ENCODE data around the gene TPPP2.

TPPP2 gene

DNA sequence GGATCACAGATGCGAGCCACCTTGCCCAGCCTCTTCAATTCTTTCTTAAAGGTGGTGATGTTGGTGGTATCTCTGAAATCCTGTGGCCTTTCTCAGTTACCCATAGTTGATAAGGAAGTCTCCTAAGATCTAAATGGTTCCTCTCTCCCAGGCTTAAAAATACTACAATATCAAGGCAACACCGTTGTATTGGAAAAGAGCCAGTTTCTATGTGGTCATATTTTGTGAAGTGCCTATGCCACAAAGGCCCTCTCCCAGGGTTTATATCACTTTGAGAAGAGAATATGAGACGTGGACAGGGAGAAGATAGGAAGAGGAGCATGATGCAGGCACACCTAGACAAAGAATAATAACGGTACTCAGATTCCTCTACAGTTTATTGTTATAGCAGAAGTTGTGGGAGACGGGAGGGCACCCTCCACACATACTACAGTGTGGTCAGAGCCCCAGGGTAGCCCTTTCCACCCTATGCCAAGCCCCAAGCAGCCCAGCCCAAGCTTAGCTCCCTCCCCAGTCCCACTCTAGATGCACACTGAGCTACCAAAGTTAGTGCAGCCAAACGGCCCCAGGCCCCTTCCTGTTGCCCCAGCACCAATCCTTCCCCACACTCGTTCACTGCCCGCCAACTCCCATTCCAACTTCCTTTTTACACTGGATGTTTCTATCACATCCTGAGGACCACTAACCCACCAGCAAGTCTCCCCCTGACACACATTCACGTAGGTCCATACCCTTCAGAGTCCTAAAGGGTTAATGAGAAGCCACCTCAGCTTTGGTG lies 13.4 kb upstream of the TPPP2 start:
- Histone ChIP-seq H3K9ac (ENCODE audit: low read depth, low read length, poor library complexity, severe bottlenecking) (no peak overlapping the region), H3K4me3 (ENCODE audit: low read length, poor library complexity, severe bottlenecking) (no peak overlapping the region)

DNA sequence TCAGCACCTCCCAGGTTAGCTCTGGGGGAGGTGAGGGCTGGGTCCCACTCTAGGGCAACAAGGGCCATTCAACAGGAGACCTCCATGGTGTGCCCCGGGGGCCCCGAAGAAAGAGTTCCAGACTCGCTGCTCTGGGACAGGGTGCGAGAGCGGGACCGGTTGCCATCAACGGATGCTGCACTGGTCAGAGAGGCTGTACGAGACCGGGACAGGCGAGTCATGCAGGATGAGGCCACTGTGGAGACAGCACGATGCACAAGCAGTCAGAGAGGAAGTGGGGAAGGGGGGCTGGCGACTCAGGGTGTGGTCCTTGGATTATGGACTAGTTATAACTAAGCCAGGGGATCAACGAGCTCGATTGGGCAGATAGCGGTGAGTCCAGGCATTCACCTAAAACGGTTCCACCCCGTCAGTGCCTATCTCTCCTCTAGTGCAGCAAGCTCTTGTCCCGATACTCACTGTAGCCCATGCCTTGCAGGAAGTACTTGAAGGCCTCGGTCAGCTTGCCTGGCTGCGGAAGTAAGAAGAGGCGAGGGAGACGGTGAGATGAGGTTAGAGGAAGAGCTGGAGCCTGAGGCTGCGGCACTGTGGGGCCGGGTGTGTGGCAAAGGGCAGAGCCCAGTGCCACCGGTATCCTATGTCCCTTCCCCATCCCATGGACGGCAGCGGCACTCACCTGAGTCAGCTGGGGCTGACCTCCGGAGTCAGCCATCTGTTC lies 12.3 kb upstream of the TPPP2 start:
- H3K4me1 ChIP-seq (ENCODE audit: insufficient read depth, low read length, poor library complexity, severe bottlenecking), result no peaks in the 10 kb centered on the region
- no peak overlapping the region for H3K4me2 ChIP-seq (ENCODE audit: low read depth, low read length, poor library complexity, severe bottlenecking)
- TF ChIP-seq CTCF (conservative IDR thresholded peaks at IDR 0.05; ENCODE audit: low read length) (no peak), EZH2phosphoT487 (IDR thresholded peaks at IDR 0.05; ENCODE audit: borderline replicate concordance) (no peak)
- no peak overlapping the region for H2AFZ ChIP-seq (ENCODE audit: low read length)
- no peaks in the 10 kb centered on the region for H4K20me1 ChIP-seq (ENCODE audit: insufficient read depth, low read length, poor library complexity, severe bottlenecking)
- H3F3A ChIP-seq (ENCODE audit: low read depth), result no peaks in the 10 kb centered on the region
- H3K36me3 ChIP-seq (ENCODE audit: insufficient read depth, low read length), result no peaks in the 10 kb centered on the region
- H3K9me2 ChIP-seq (replicated peaks; ENCODE audit: low read depth, low read length), result no peaks in the 10 kb centered on the region
- no peaks in the 10 kb centered on the region for H3K9me3 ChIP-seq (ENCODE audit: insufficient read depth, low read depth, low read length)
- H3K4me3 ChIP-seq (ENCODE audit: low read length, poor library complexity, severe bottlenecking), result no peak overlapping the region
- H3K9ac ChIP-seq (ENCODE audit: low read depth, low read length, poor library complexity, severe bottlenecking), result no peak overlapping the region
- no peaks in the 10 kb centered on the region for H3K79me2 ChIP-seq (ENCODE audit: insufficient read depth, low read length)
- H3K27me3 ChIP-seq (ENCODE audit: insufficient read depth, low read length, poor library complexity, severe bottlenecking), result no peaks in the 10 kb centered on the region

More for the DNA sequence above, 13.4 kb upstream of the TPPP2 start:
- H3F3A ChIP-seq (ENCODE audit: low read depth), result no peaks in the 10 kb centered on the region
- no peak overlapping the region for H2AFZ ChIP-seq (ENCODE audit: low read length)
- H4K20me1 ChIP-seq (ENCODE audit: insufficient read depth, low read length, poor library complexity, severe bottlenecking), result no peaks in the 10 kb centered on the region
- no peaks in the 10 kb centered on the region for H3K27me3 ChIP-seq (ENCODE audit: insufficient read depth, low read length, poor library complexity, severe bottlenecking)
- no peaks in the 10 kb centered on the region for H3K4me1 ChIP-seq (ENCODE audit: insufficient read depth, low read length, poor library complexity, severe bottlenecking)
- no peak overlapping the region for H3K4me2 ChIP-seq (ENCODE audit: low read depth, low read length, poor library complexity, severe bottlenecking)
- TF ChIP-seq EZH2phosphoT487 (IDR thresholded peaks at IDR 0.05; ENCODE audit: borderline replicate concordance), result no peak
- no peak for TF ChIP-seq CTCF (conservative IDR thresholded peaks at IDR 0.05; ENCODE audit: low read length)
- H3K9me3 ChIP-seq (ENCODE audit: insufficient read depth, low read depth, low read length), result no peaks in the 10 kb centered on the region
- H3K9me2 ChIP-seq (replicated peaks; ENCODE audit: low read depth, low read length), result no peaks in the 10 kb centered on the region
- no peaks in the 10 kb centered on the region for H3K36me3 ChIP-seq (ENCODE audit: insufficient read depth, low read length)
- H3K79me2 ChIP-seq (ENCODE audit: insufficient read depth, low read length), result no peaks in the 10 kb centered on the region

- TF ChIP-seq EZH2phosphoT487 (IDR thresholded peaks at IDR 0.05; ENCODE audit: borderline replicate concordance), result no peak
- TF ChIP-seq CTCF (conservative IDR thresholded peaks at IDR 0.05; ENCODE audit: low read length), result no peak
- H2AFZ ChIP-seq (ENCODE audit: low read length), result no peak overlapping the region
- no peaks in the 10 kb centered on the region for H3K79me2 ChIP-seq (ENCODE audit: insufficient read depth, low read length)
- H3K27me3 ChIP-seq (ENCODE audit: insufficient read depth, low read length, poor library complexity, severe bottlenecking), result no peaks in the 10 kb centered on the region
- no peaks in the 10 kb centered on the region for H3K9me2 ChIP-seq (replicated peaks; ENCODE audit: low read depth, low read length)
- no peaks in the 10 kb centered on the region for H3K4me1 ChIP-seq (ENCODE audit: insufficient read depth, low read length, poor library complexity, severe bottlenecking)
- no peaks in the 10 kb centered on the region for H4K20me1 ChIP-seq (ENCODE audit: insufficient read depth, low read length, poor library complexity, severe bottlenecking)
- no peaks in the 10 kb centered on the region for H3K9me3 ChIP-seq (ENCODE audit: insufficient read depth, low read depth, low read length)
- H3K4me2 ChIP-seq (ENCODE audit: low read depth, low read length, poor library complexity, severe bottlenecking), result no peak overlapping the region
- H3K4me3 ChIP-seq (ENCODE audit: low read length, poor library complexity, severe bottlenecking), result no peak overlapping the region
- H3F3A ChIP-seq (ENCODE audit: low read depth), result no peaks in the 10 kb centered on the region
- no peaks in the 10 kb centered on the region for H3K36me3 ChIP-seq (ENCODE audit: insufficient read depth, low read length)
- no peak overlapping the region for H3K9ac ChIP-seq (ENCODE audit: low read depth, low read length, poor library complexity, severe bottlenecking)
These were observed 11.7 kb upstream of the TPPP2 start for GRCh38 chr14:21018286-21018685.
